Hematopoietic multipotent progenitor cell treated with erythropoietin and hydrocortisone succinate and interleukin-3 and kit ligand, for 8 days (in vitro differentiated cells): Measurements from ENCODE around the gene CFAP99.

Source experiments
- DNase-seq: peaks from one replicate; pipeline ENCODE4 v3.0.0-alpha.2; 2015

Gene CFAP99

GRCh38 chr4:2478229-2478628 is 59.5 kb downstream of the CFAP99 start:
- no peak for DNase-seq

GRCh38 chr4:2480649-2481048 is 61.9 kb downstream of the CFAP99 start:
- DNase-seq: no peak

GRCh38 chr4:2482192-2482591 is 63.4 kb downstream of the CFAP99 start:
- DNase-seq: no peak

GRCh38 chr4:2482693-2483092 is 63.9 kb downstream of the CFAP99 start:
- DNase-seq: no peak

- DNase-seq: no peak
Observed at GRCh38 chr4:2483237-2483636, 64.5 kb downstream of the CFAP99 start.

- no peak for DNase-seq
Observed at GRCh38 chr4:2484185-2484584, 65.4 kb downstream of the CFAP99 start.

- peak; percentile 49 for DNase-seq
Observed at GRCh38 chr4:2484993-2485392, 66.2 kb downstream of the CFAP99 start.

- no peak for DNase-seq
Observed at GRCh38 chr4:2485956-2486355, 67.2 kb downstream of the CFAP99 start.

GRCh38 chr4:2486981-2487380 is 68.2 kb downstream of the CFAP99 start:
- no peak for DNase-seq

- DNase-seq: no peak
Observed at GRCh38 chr4:2487632-2488031, 68.9 kb downstream of the CFAP99 start.

GRCh38 chr4:2489081-2489805 is 70.5 kb downstream of the CFAP99 start:
- DNase-seq: no peak

- DNase-seq: no peak
Observed at GRCh38 chr4:2489841-2490552, 71.2 kb downstream of the CFAP99 start.

- no peak for DNase-seq
Observed at GRCh38 chr4:2492970-2493369, 74.2 kb downstream of the CFAP99 start.

GRCh38 chr4:2494992-2495391 is 76.2 kb downstream of the CFAP99 start:
- DNase-seq: no peak

- DNase-seq: no peak
Observed at GRCh38 chr4:2497324-2497723, 78.6 kb downstream of the CFAP99 start.

GRCh38 chr4:2497931-2498330 is 79.2 kb downstream of the CFAP99 start:
- no peak for DNase-seq

- no peak for DNase-seq
Observed at GRCh38 chr4:2500547-2500946, 81.8 kb downstream of the CFAP99 start.

- no peak for DNase-seq
Observed at GRCh38 chr4:2501034-2501594, 82.4 kb downstream of the CFAP99 start.

GRCh38 chr4:2503809-2504208 is 85.1 kb downstream of the CFAP99 start:
- no peak for DNase-seq

GRCh38 chr4:2507259-2507658 is 88.5 kb downstream of the CFAP99 start:
- DNase-seq: no peak

GRCh38 chr4:2507855-2508254 is 89.1 kb downstream of the CFAP99 start:
- no peak for DNase-seq

- no peak for DNase-seq
Observed at GRCh38 chr4:2510351-2511259, 91.8 kb downstream of the CFAP99 start.

GRCh38 chr4:2511645-2512131 is 92.9 kb downstream of the CFAP99 start:
- no peak for DNase-seq
